H1 (cell line): ENCODE results near the gene PPARA. TPM values are rescaled to one million over a fixed set of nuclear protein-coding genes. Genes with fewer than 3 reads are reported as not detected.

Experiments
- CTCF ChIA-PET: fragments of 300-600 bp; sonication (Branson Sonifier 250); formaldehyde crosslinking; loops from one replicate; lab custom pipeline; 2021; ENCODE audit not compliant: partially characterized antibody; lab: Charles Lee
- POLR2A ChIA-PET: fragments of 300-600 bp; sonication (Branson Sonifier 250); formaldehyde crosslinking; loops from one replicate; lab custom pipeline; 2021; ENCODE audit warnings: inconsistent platforms; ENCODE audit not compliant: partially characterized antibody; lab: Charles Lee
- DNase-seq, 2 experiments: peaks; one replicate each; pipeline versions ENCODE4 v3.0.0 to v3.0.0-alpha.2; 2010 to 2022; ENCODE audit warnings: low spot score in 2 of 2, low read depth in 1 of 2, mixed read lengths in 1 of 2
- FAIRE-seq: peaks from 2 replicates; lab custom pipeline; 2011; peaks lifted over from hg19 to GRCh38; lab: Jason Lieb, UNC
- H2AFZ ChIP-seq: 2 replicates; pipeline ENCODE4 v1.8.1; 2012; ENCODE audit warnings: low read length, inconsistent platforms
- H2AK5ac ChIP-seq: 2 replicates; pipeline ENCODE4 v1.6.1; 2013; ENCODE audit warnings: low read depth, low read length
- H2BK120ac ChIP-seq: replicated peaks from 2 replicates; pipeline ENCODE3; 2013; ENCODE audit warnings: low read depth, low read length, inconsistent platforms
- H2BK12ac ChIP-seq: 2 replicates; pipeline ENCODE4 v1.6.1; 2013; ENCODE audit warnings: low read depth, low read length
- H2BK15ac ChIP-seq: 2 replicates; pipeline ENCODE4 v1.6.1; 2013; ENCODE audit warnings: low read length
- H2BK20ac ChIP-seq: 2 replicates; pipeline ENCODE4 v1.6.1; 2013; ENCODE audit warnings: low read length
- H2BK5ac ChIP-seq: 2 replicates; pipeline ENCODE4 v1.6.1; 2013; ENCODE audit warnings: low read depth, low read length
- H3K14ac ChIP-seq: 2 replicates; pipeline ENCODE4 v1.6.1; 2013; ENCODE audit warnings: inconsistent platforms; ENCODE audit not compliant: insufficient read length
- H3K18ac ChIP-seq: 2 replicates; pipeline ENCODE4 v1.6.1; 2013; ENCODE audit warnings: low read length; ENCODE audit errors: extremely low read depth
- H3K23ac ChIP-seq: 2 replicates; pipeline ENCODE4 v1.6.1; 2013; ENCODE audit warnings: inconsistent platforms; ENCODE audit not compliant: insufficient read length
- H3K23me2 ChIP-seq: 2 replicates; pipeline ENCODE4 v1.6.1; 2013; ENCODE audit warnings: low read depth, low read length
- H3K27ac ChIP-seq: 2 replicates; pipeline ENCODE4 v1.6.1; 2011; ENCODE audit warnings: low read depth, low read length, inconsistent platforms
- H3K27me3 ChIP-seq, 4 experiments: replicated peaks in 1 of 4; 1 replicate in 1 of 4; 2 replicates in 3 of 4; pipeline versions ENCODE4 v1.6.1 to v1.8.1; 2011 to 2013; ENCODE audit warnings: low read length in 3 of 4, mild to moderate bottlenecking in 3 of 4, inconsistent platforms in 2 of 4, mixed read lengths in 2 of 4, moderate library complexity in 1 of 4; ENCODE audit not compliant: control insufficient read depth in 3 of 4, insufficient read depth in 3 of 4; ENCODE audit errors: extremely low read depth in 1 of 4
- H3K36me3 ChIP-seq, 4 experiments: 2 replicates each; pipeline versions ENCODE4 v1.6.1 to v1.8.1; 2011 to 2013; ENCODE audit warnings: mild to moderate bottlenecking in 4 of 4, low read length in 3 of 4, moderate library complexity in 2 of 4, control low read depth in 1 of 4, inconsistent platforms in 1 of 4; ENCODE audit not compliant: insufficient read depth in 4 of 4, control insufficient read depth in 2 of 4
- H3K4ac ChIP-seq: replicated peaks from 2 replicates; pipeline ENCODE3; 2013; ENCODE audit warnings: low read length, low read depth, mixed read lengths, inconsistent platforms; ENCODE audit not compliant: insufficient read length
- H3K4me1 ChIP-seq, 4 experiments: replicated peaks in 1 of 4; 1 replicate in 1 of 4; 2 replicates in 3 of 4; pipeline versions ENCODE4 v1.6.1 to v1.8.1; 2011 to 2013; ENCODE audit warnings: low read length in 3 of 4, inconsistent platforms in 2 of 4, mixed read lengths in 1 of 4; ENCODE audit not compliant: insufficient read depth in 4 of 4, control insufficient read depth in 3 of 4
- H3K4me2 ChIP-seq, 2 experiments: 2 replicates each; pipeline versions ENCODE4 v1.6.1 to v1.8.1; 2011 to 2013; ENCODE audit warnings: low read depth in 2 of 2, low read length in 2 of 2, control low read depth in 1 of 2, inconsistent platforms in 1 of 2, mild to moderate bottlenecking in 1 of 2; ENCODE audit not compliant: insufficient read depth in 1 of 2
- H3K4me3 ChIP-seq, 4 experiments: fragments of 200-600, 300-600 bp in 1 of 4; sonication (generic), shearing (Covaris generic), sonication (Bioruptor Twin) in 1 of 4; 2 replicates each; pipeline versions ENCODE4 v1.5.1 to v1.8.1; 2011 to 2016; ENCODE audit warnings: low read length in 4 of 4, low read depth in 3 of 4, control low read depth in 2 of 4, inconsistent platforms in 2 of 4, mild to moderate bottlenecking in 2 of 4, mixed read lengths in 1 of 4, moderate library complexity in 1 of 4; ENCODE audit not compliant: insufficient read depth in 2 of 4; ENCODE audit errors: extremely low read depth in 1 of 4
- H3K56ac ChIP-seq: replicated peaks from 2 replicates; pipeline ENCODE3; 2013; ENCODE audit warnings: low read depth, mild to moderate bottlenecking, mixed read lengths, low read length, inconsistent platforms; ENCODE audit not compliant: insufficient read length
- H3K79me1 ChIP-seq: 2 replicates; pipeline ENCODE4 v1.6.1; 2013; ENCODE audit warnings: low read depth, low read length, control low read depth
- H3K79me2 ChIP-seq, 2 experiments: 2 replicates each; pipeline versions ENCODE4 v1.6.1 to v1.8.1; 2012 to 2013; ENCODE audit warnings: low read length in 2 of 2, mild to moderate bottlenecking in 2 of 2, inconsistent platforms in 1 of 2; ENCODE audit not compliant: insufficient read depth in 2 of 2, control insufficient read depth in 1 of 2
- H3K9ac ChIP-seq, 4 experiments: replicated peaks in 1 of 4; 1 replicate in 1 of 4; 2 replicates in 3 of 4; pipeline versions ENCODE4 v1.6.1 to v1.8.1; 2011 to 2013; ENCODE audit warnings: low read depth in 3 of 4, low read length in 3 of 4, control low read depth in 2 of 4, mild to moderate bottlenecking in 2 of 4, moderate library complexity in 2 of 4, inconsistent platforms in 1 of 4; ENCODE audit errors: extremely low read depth in 1 of 4
- H3K9me3 ChIP-seq, 2 experiments: 2 replicates each; pipeline versions ENCODE4 v1.6.1 to v1.8.1; 2012 to 2013; ENCODE audit warnings: mild to moderate bottlenecking in 2 of 2, moderate library complexity in 2 of 2, control low read depth in 1 of 2, inconsistent platforms in 1 of 2, low read depth in 1 of 2, low read length in 1 of 2, mixed read lengths in 1 of 2; ENCODE audit not compliant: insufficient read depth in 2 of 2
- H4K20me1 ChIP-seq, 2 experiments: replicated peaks in 1 of 2; 2 replicates each; pipeline versions ENCODE3 to v1.8.1; 2011 to 2013; ENCODE audit warnings: inconsistent platforms in 2 of 2, low read length in 2 of 2, mild to moderate bottlenecking in 1 of 2; ENCODE audit not compliant: insufficient read depth in 2 of 2, control insufficient read depth in 1 of 2
- H4K5ac ChIP-seq: 2 replicates; pipeline ENCODE4 v1.6.1; 2013; ENCODE audit warnings: low read length, low read depth, mixed read lengths, inconsistent platforms; ENCODE audit not compliant: insufficient read length
- H4K8ac ChIP-seq: 2 replicates; pipeline ENCODE4 v1.8.0; 2013; ENCODE audit warnings: mild to moderate bottlenecking, moderate library complexity, low read length, inconsistent platforms; ENCODE audit not compliant: insufficient read depth; ENCODE audit errors: extremely low read depth
- H4K91ac ChIP-seq: replicated peaks from 2 replicates; pipeline ENCODE3; 2013; ENCODE audit warnings: low read length, mixed read lengths, inconsistent platforms; ENCODE audit not compliant: insufficient read length
- BCL11A ChIP-seq, 2 experiments: IDR thresholded peaks; one replicate each; pipeline ENCODE4 v1.6.1; 2011; ENCODE audit warnings: low read depth in 2 of 2, low read length in 2 of 2, mild to moderate bottlenecking in 2 of 2
- BRCA1 ChIP-seq: IDR thresholded peaks from 2 replicates; pipeline ENCODE4 v1.6.1; 2012; ENCODE audit warnings: low read depth, low read length, improper control_type of control experiment
- CEBPB ChIP-seq: IDR thresholded peaks from 2 replicates; pipeline ENCODE4 v1.6.1; 2012; ENCODE audit warnings: low read depth, low read length
- FOSL1 ChIP-seq: IDR thresholded peaks from 2 replicates; pipeline ENCODE4 v1.6.1; 2011; ENCODE audit warnings: mild to moderate bottlenecking, low read depth, low read length, moderate library complexity; ENCODE audit not compliant: insufficient read depth
- GABPA ChIP-seq: IDR thresholded peaks from 2 replicates; pipeline ENCODE4 v1.6.1; 2011; ENCODE audit warnings: mild to moderate bottlenecking, low read length, moderate library complexity, borderline replicate concordance; ENCODE audit not compliant: insufficient read depth
- RFX5 ChIP-seq: IDR thresholded peaks from 2 replicates; pipeline ENCODE4 v1.6.1; 2011; ENCODE audit warnings: low read depth, low read length, improper control_type of control experiment, borderline replicate concordance
- RXRA ChIP-seq: IDR thresholded peaks from 2 replicates; pipeline ENCODE4 v1.6.1; 2011; ENCODE audit warnings: low read depth, mild to moderate bottlenecking, low read length, moderate library complexity; ENCODE audit not compliant: insufficient read depth
- SIX5 ChIP-seq: IDR thresholded peaks from 2 replicates; pipeline ENCODE4 v1.6.1; 2011; ENCODE audit warnings: mild to moderate bottlenecking, low read depth, low read length
- SP4 ChIP-seq: IDR thresholded peaks from 2 replicates; pipeline ENCODE4 v1.6.1; 2012; ENCODE audit warnings: low read length, inconsistent platforms
- TEAD4 ChIP-seq: IDR thresholded peaks from 2 replicates; pipeline ENCODE4 v1.6.1; 2012; ENCODE audit warnings: low read depth, low read length, inconsistent platforms, mixed read lengths
- WGBS, 2 experiments: shearing (Covaris generic) in 1 of 2; methylation state at CpG; one replicate each; pipeline versions ENCODE4 v1.1.6 to v1.1.7; 2013 to 2015; ENCODE audit warnings: low lambda C conversion rate in 2 of 2, mixed read lengths in 2 of 2, inconsistent platforms in 1 of 2, low coverage in 1 of 2, missing lambda C conversion rate in 1 of 2; ENCODE audit not compliant: insufficient replicate concordance in 2 of 2, insufficient coverage in 1 of 2, insufficient read length in 1 of 2; ENCODE audit errors: extremely low coverage in 1 of 2, missing lambda C conversion rate in 1 of 2; 5-methylcytosine and 5-hydroxymethylcytosine counted together
- polyA plus RNA-seq, 7 experiments: library from polyadenylated mRNA; depleted of rRNA in 3 of 7; stranded (reverse) in 5 of 7; unstranded in 2 of 7; fragments of >200 nt in 5 of 7; fragments of 200-250 nt in 2 of 7; gene quantifications; 1 replicate in 5 of 7; 2 replicates in 1 of 7; 4 replicates in 1 of 7; pipeline versions ENCODE4 v1.2.1 to v1.2.3, GENCODE V29; 2011 to 2013; ENCODE audit warnings: missing spikeins in 2 of 7, mixed read lengths in 2 of 7
- total RNA-seq: library from RNA; stranded (reverse); fragmentation: NEBNext Ultra II Directional; extraction: Animal tissue kit (Norgen Biotek cat#: 25700); gene quantifications from 2 replicates; pipeline ENCODE4 v1.2.1, GENCODE V29; 2021
- TF ChIP-seq, protein P1 (sequence below): IDR thresholded peaks from 2 replicates; pipeline ENCODE4 v1.6.1; 2012; ENCODE audit warnings: inconsistent platforms

The PPARA gene
- total and polyA plus RNA-seq, 2 of the 8 experiments (the other 6 are each of a cell fraction or from before 2014, with no cell fraction given): 3.1 to 8.2 TPM

DNA sequence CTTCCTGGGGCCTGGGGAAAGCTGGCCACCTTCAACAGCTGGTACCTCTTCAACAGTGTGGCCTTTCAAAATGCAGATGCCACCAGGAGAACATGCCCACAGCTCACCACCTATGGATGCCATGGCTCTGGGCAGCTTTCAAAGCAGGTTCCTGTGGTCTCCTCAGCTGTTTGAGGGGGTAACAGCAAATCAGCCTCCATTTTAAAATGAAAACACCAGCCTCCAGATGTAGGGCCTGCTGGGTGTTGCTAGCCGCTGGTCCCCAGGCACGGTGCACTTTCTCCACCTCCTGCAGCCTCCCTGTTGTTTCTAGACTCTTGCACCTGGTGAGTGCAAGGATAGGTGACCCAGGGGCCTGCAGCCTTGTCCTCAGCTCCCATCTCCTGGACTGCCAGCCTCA is 89.7 kb downstream of the PPARA start:
- WGBS, 2 experiments: 100% methylated on average over 2 of the region's 2 CpGs; no CpG with 5 or more reads in 1 of the 2 experiments
- H4K8ac ChIP-seq: peak overlapping the region; percentile 65
- no peak for FAIRE-seq
- no peak overlapping the region for H2AK5ac ChIP-seq
- H3K79me1 ChIP-seq: no peaks in the 10 kb centered on the region
- H2AFZ ChIP-seq: no peak overlapping the region
- no peak overlapping the region for H3K23ac ChIP-seq
- H3K23me2 ChIP-seq: no peaks in the 10 kb centered on the region
- H3K27me3 ChIP-seq: no peaks in the 10 kb centered on the region; a peak in 1 of 7 replicates
- H2BK120ac ChIP-seq: no peak overlapping the region
- H3K9me3 ChIP-seq: no peaks in the 10 kb centered on the region
- no peak overlapping the region for H4K91ac ChIP-seq
- H3K56ac ChIP-seq: no peak overlapping the region
- no peak overlapping the region for H3K4me3 ChIP-seq
- H2BK20ac ChIP-seq: no peak overlapping the region
- ChIA-PET CTCF (interaction anchor here (1.4 kb wide), 1 partner anchor 161 kb away, joined by 3 read pairs; no protein-coding TSS in a partner anchor), POLR2A (no interaction called here)
- no peak overlapping the region for H3K4me2 ChIP-seq
- TF ChIP-seq, protein P1, sequence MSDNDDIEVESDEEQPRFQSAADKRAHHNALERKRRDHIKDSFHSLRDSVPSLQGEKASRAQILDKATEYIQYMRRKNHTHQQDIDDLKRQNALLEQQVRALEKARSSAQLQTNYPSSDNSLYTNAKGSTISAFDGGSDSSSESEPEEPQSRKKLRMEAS: no peak
- TF ChIP-seq SP4 (no peak), SIX5 (no peak), RXRA (no peak), GABPA (no peak), FOSL1 (no peak), BRCA1 (no peak), CEBPB (no peak), BCL11A (IDR thresholded peaks at IDR 0.05; ENCODE audit: low read depth in 2 of 2, low read length in 2 of 2) (no peak), TEAD4 (no peak), RFX5 (no peak)
- no peak overlapping the region for H3K9ac ChIP-seq
- H4K5ac ChIP-seq: no peak overlapping the region
- peaks cover 0 to 3% (median 0%) of the 10 kb centered on the region in 4 experiments; a peak in 1 of 8 replicates for H3K36me3 ChIP-seq
- no peak overlapping the region for H3K18ac ChIP-seq
- no peaks in the 10 kb centered on the region for H3K79me2 ChIP-seq
- no peak overlapping the region for H3K27ac ChIP-seq
- no peak overlapping the region for H2BK15ac ChIP-seq
- H3K14ac ChIP-seq: no peak overlapping the region
- H2BK5ac ChIP-seq: no peak overlapping the region; the same call in 1 of the 2 replicates
- H3K4ac ChIP-seq: no peak overlapping the region
- no peak for DNase-seq
- H4K20me1 ChIP-seq: no peaks in the 10 kb centered on the region
- no peaks in the 10 kb centered on the region for H3K4me1 ChIP-seq
- H2BK12ac ChIP-seq: no peak overlapping the region
